ENCODE results near the gene C10orf143. TPM values are rescaled to one million over a fixed set of nuclear protein-coding genes. Genes with fewer than 3 reads are reported as not detected.

C10orf143 gene
- total RNA-seq, 4 donors from 2014 or later: 3.7 to 5.0 (median 4.3) TPM

- intact Hi-C loops (cut with DNase I): loop anchor here (2.0 kb wide), 1 partner anchor 26 kb away; the partner anchor contains the start of gene C10orf143
- peaks cover 25 to 54% (median 52%) of the 10 kb centered on the region in 4 donors for H3K4me1 ChIP-seq
- WGBS: 0% methylated on average over 12 of the region's 96 CpGs
- no peak for TF ChIP-seq EP300 (IDR thresholded peaks at IDR 0.05)
- peak; percentile 83 to 88 for TF ChIP-seq POLR2AphosphoS5 (IDR thresholded peaks at IDR 0.05)
- TF ChIP-seq POLR2A (IDR thresholded peaks at IDR 0.05; ENCODE audit: low read depth): peak; percentile 36
- TF ChIP-seq CTCF (IDR thresholded peaks at IDR 0.05): peak in 1 of 3 experiments; percentile 22
- H3K9me3 ChIP-seq: no peaks in the 10 kb centered on the region
- peak within 1 kb of the TSS; percentile 87 to 100 (median 93) for H3K4me3 ChIP-seq
- peaks cover 0 to under 1% (median 0%) of the 10 kb centered on the region in 4 donors for H3K36me3 ChIP-seq
- peak within 1 kb of the TSS; percentile 83 to 89 (median 86) for H3K27ac ChIP-seq (replicated peaks in 1 of 4)
- DNase-seq (ENCODE audit: extremely low spot score): peak; percentile 95
- no peaks in the 10 kb centered on the region for H3K27me3 ChIP-seq
Measured at GRCh38 chr10:130136226-130137089, 25.8 kb upstream of the C10orf143 start, which contains the start of gene GLRX3. TSS of gene GLRX3 (plus strand) at chr10:130136391. CDS start at chr10:130136421, 30 bp downstream.

- TF ChIP-seq POLR2AphosphoS5 (IDR thresholded peaks at IDR 0.05) (no peak), CTCF (IDR thresholded peaks at IDR 0.05) (no peak), POLR2A (IDR thresholded peaks at IDR 0.05; ENCODE audit: low read depth) (no peak), EP300 (IDR thresholded peaks at IDR 0.05) (no peak)
- intact Hi-C loops (cut with DNase I): loop anchor here (2.0 kb wide), 1 partner anchor 25 kb away; the partner anchor contains the start of gene C10orf143
- Histone ChIP-seq H3K4me3 (peak overlapping the region; percentile 87 to 100 (median 93)), H3K9me3 (no peaks in the 10 kb centered on the region), H3K27me3 (no peaks in the 10 kb centered on the region), H3K36me3 (no peaks in the 10 kb centered on the region), H3K27ac (replicated peaks in 1 of 4) (peak overlapping the region; percentile 83 to 89 (median 86)), H3K4me1 (peaks cover 25 to 47% (median 45%) of the 10 kb centered on the region in 4 donors)
- no peak for DNase-seq (ENCODE audit: extremely low spot score)
- WGBS: 67% methylated on average over 1 of the region's 17 CpGs
Measured at GRCh38 chr10:130135676-130136225, 25.1 kb upstream of the C10orf143 start.

DNA sequence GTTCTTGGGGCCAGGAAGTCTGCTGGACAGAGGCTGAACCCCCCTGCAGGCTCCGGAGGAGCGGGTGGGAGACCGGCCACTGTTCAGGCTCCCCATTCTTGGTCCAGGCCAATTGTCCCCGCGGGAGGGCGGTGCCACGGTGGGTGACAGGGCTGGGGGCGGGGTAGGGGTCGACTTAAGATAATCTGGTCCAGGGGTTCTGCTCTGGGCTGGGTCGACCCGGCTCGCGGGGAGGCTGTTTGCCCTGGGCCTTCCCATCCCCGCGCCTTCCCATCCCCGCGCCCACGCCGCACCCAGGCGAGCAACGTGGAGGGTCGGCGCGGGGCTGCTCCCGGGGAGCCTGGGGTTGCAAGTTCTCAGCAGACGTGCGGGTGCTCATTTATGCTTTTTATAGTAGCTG lies 18.3 kb upstream of the C10orf143 start:
- no peak for TF ChIP-seq POLR2AphosphoS5 (IDR thresholded peaks at IDR 0.05)
- no peak for TF ChIP-seq POLR2A (IDR thresholded peaks at IDR 0.05; ENCODE audit: low read depth)
- no peak for TF ChIP-seq EP300 (IDR thresholded peaks at IDR 0.05)
- no peak for TF ChIP-seq CTCF (IDR thresholded peaks at IDR 0.05)
- WGBS: 23% methylated on average over 23 of the region's 27 CpGs
- Histone ChIP-seq H3K36me3 (no peaks in the 10 kb centered on the region), H3K27me3 (peaks cover 0 to 13% (median 4%) of the 10 kb centered on the region in 4 donors), H3K4me3 (no peak overlapping the region), H3K4me1 (peaks cover 0 to 10% (median 3%) of the 10 kb centered on the region in 4 donors), H3K9me3 (no peaks in the 10 kb centered on the region), H3K27ac (replicated peaks in 1 of 4) (no peak overlapping the region)
- no peak for DNase-seq (ENCODE audit: extremely low spot score)
- intact Hi-C loops (cut with DNase I): no loop called here

DNA sequence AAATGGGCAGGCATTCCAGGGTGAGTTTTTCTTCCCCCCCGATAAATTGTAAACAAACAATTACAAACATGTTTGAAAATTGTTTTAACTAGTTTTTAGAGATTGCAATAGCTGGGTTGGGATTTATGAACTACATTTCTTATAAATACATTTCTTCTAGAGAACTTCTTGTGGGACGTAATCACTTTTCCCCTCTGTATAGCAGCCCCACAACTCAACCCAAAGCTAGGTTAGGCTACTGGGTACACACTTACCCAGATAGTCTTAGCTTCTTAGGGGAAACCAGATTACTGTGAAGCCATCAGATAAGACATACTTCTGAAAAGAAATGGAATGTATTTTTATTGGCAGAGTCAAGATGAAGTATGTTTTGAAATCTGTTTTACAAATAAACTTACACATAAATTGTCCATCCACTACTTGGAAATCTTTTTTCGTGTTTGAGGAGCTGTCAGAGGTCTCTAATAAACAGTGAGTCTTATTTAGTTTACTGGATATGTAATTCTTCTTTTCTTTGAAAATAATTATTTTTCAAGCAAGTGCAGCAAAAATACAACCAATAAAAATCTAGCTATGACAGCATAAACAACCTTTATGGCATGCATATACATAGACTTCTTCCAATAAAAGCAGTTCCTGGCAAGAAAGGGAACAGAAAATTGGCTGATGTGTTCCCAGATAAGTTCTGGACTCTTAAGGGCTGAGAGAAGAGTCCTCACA lies 17.6 kb upstream of the C10orf143 start:
- DNase-seq (ENCODE audit: extremely low spot score): no peak
- Histone ChIP-seq H3K27me3 (peaks cover 0 to 13% (median 4%) of the 10 kb centered on the region in 4 donors), H3K9me3 (no peaks in the 10 kb centered on the region), H3K4me1 (peaks cover 0 to 10% (median 3%) of the 10 kb centered on the region in 4 donors), H3K27ac (replicated peaks in 1 of 4) (no peak overlapping the region), H3K36me3 (no peaks in the 10 kb centered on the region), H3K4me3 (no peak overlapping the region)
- intact Hi-C loops (cut with DNase I): no loop called here
- 35% methylated on average over 3 of the region's 3 CpGs for WGBS
- TF ChIP-seq EP300 (IDR thresholded peaks at IDR 0.05) (no peak), POLR2AphosphoS5 (IDR thresholded peaks at IDR 0.05) (no peak), CTCF (IDR thresholded peaks at IDR 0.05) (no peak), POLR2A (IDR thresholded peaks at IDR 0.05; ENCODE audit: low read depth) (no peak)
